AG04450 (cell line): ENCODE measurements around the gene LCN10. TPM values are rescaled to one million over a fixed set of nuclear protein-coding genes. Genes with fewer than 3 reads are reported as not detected.

Experiments
- CTCF ChIA-PET: fragments of 300-600, 350-600 bp; formaldehyde crosslinking; extraction: SDS; loops from one replicate; lab custom pipeline; 2022; ENCODE audit warnings: antibody characterized with exemption, inconsistent platforms; lab: Charles Lee
- POLR2A ChIA-PET: fragments of 350-600 bp; formaldehyde crosslinking; extraction: SDS; loops from one replicate; lab custom pipeline; 2021; ENCODE audit warnings: antibody characterized with exemption, inconsistent platforms; lab: Yijun Ruan, JAX
- DNase-seq: peaks from one replicate; pipeline ENCODE4 v3.0.0-alpha.2; 2011; ENCODE audit warnings: low read depth, low spot score
- H3K27ac ChIP-seq: one replicate; pipeline ENCODE4 v1.5.1; 2012; ENCODE audit warnings: low read depth, low read length, control low read depth
- H3K27me3 ChIP-seq: one replicate; pipeline ENCODE4 v1.6.0; 2012; ENCODE audit warnings: low read length; ENCODE audit not compliant: control insufficient read depth, insufficient read depth
- H3K4me3 ChIP-seq: 2 replicates; pipeline ENCODE4 v1.5.1; 2011; ENCODE audit warnings: mild to moderate bottlenecking, low read depth, low read length, control low read depth
- H3K9me3 ChIP-seq: 2 replicates; pipeline ENCODE4 v1.5.1; 2012; ENCODE audit warnings: low read length; ENCODE audit not compliant: control insufficient read depth, insufficient read depth
- CTCF ChIP-seq: IDR thresholded peaks from 2 replicates; pipeline ENCODE4 v1.5.1; 2011; ENCODE audit warnings: low read depth, low read length, control low read depth, inconsistent platforms
- polyA plus RNA-seq: library from polyadenylated mRNA; depleted of rRNA; stranded (reverse); fragments of >200 nt; gene quantifications from 2 replicates; pipeline ENCODE4 v1.2.3, GENCODE V29; 2011

The LCN10 gene
- polyA plus RNA-seq, 1 experiment, result not detected

GRCh38 chr9:136760424-136760823, 17.7 kb upstream of the LCN10 start:
- ChIA-PET POLR2A (interaction anchor here (1.7 kb wide), 1 partner anchor 32 kb away, joined by 6 read pairs; no protein-coding TSS in a partner anchor), CTCF (interaction anchor here (0.9 to 1.4 kb wide), 4 partner anchors 9 to 31 kb away, joined by 3 to 11 read pairs (median 3); no protein-coding TSS in a partner anchor)
- Histone ChIP-seq H3K27ac (no peak overlapping the region), H3K4me3 (no peak overlapping the region), H3K9me3 (peaks cover 22% of the 10 kb centered on the region), H3K27me3 (peaks cover 12% of the 10 kb centered on the region)
- TF ChIP-seq CTCF, result no peak
- DNase-seq, result no peak

DNA sequence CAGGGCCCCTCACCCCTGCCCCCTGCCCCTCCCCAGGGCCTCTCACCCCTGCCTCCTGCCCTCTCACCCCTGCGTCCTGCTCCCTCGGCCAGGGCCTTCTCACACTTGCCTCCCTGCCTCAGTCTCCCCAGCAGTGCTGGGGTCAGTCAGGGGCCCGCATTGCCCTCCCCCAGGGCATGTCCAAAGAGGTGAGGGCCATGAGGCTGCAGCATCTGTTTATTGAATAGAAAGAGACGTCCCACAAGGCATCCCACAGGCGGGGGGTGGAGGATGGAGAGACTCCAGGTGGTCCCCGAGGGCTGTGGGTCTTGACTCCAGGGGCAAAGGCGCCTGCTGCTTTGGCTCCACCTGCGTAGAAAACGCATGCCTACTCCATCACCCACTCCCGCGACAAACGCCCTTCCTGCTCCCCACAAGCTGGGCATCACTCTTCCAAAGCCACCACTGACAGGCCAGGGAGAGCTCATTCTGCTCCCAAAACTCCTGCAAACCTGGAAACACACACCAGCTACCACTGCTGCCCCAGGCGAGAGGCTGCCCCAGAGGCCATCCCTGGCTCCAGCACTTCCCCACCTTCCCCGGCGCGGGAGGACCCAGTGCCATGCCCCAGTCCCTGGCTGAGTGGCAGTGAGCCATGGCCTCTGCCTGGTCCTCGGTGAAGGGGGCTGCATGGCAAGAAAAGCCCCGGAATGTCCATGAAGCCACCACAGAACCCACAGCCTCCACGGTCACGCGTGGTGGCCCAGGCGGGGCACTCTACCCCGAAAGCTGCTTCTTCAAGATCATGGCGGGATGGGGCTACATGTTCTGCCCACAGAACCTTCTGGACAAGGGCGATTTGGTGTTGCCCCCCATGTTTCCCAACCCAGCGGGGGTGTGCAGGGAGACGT, 16.9 kb upstream of the LCN10 start:
- Histone ChIP-seq H3K9me3 (peaks cover 29% of the 10 kb centered on the region), H3K27me3 (peaks cover 12% of the 10 kb centered on the region), H3K27ac (no peak overlapping the region), H3K4me3 (no peak overlapping the region)
- ChIA-PET CTCF (interaction anchor here (0.9 to 1.4 kb wide), 5 partner anchors 8 to 30 kb away, joined by 3 to 11 read pairs (median 3); no protein-coding TSS in a partner anchor), POLR2A (no interaction called here)
- no peak for TF ChIP-seq CTCF
- no peak for DNase-seq

- CTCF ChIA-PET, result interaction anchor here (0.7 to 1.0 kb wide), 3 partner anchors 10 to 259 kb away, joined by 3 to 4 read pairs (median 4); no protein-coding TSS in a partner anchor
- H3K27me3 ChIP-seq, result peaks cover 8% of the 10 kb centered on the region
- peaks cover 29% of the 10 kb centered on the region for H3K9me3 ChIP-seq
- POLR2A ChIA-PET, result no interaction called here
- no peak for DNase-seq
- H3K27ac ChIP-seq, result no peak overlapping the region
- H3K4me3 ChIP-seq, result no peak overlapping the region
- TF ChIP-seq CTCF, result no peak
These were observed 16.3 kb upstream of the LCN10 start for GRCh38 chr9:136759001-136759400.

DNA sequence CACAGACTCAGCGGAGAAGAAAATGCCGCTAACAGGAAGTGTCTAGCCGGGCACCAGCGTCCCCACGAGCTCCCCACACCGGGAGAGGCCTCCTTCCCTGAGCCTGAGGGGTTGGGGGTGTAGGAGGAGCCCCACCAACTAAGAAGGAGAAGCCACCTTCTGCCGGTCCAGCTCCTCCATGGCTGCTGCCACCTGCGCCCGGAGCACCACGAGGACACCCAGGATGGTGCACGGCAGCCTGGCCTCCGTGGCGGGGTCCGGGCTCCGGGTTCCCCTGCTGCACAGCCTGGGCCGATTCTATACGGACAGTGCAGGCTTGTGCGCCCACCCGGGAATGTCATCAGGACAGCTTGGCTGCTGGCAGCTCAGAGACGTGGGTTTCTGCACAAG, 15.0 kb upstream of the LCN10 start:
- TF ChIP-seq CTCF, result no peak
- ChIA-PET POLR2A (no interaction called here), CTCF (no interaction called here)
- Histone ChIP-seq H3K4me3 (no peak overlapping the region), H3K27ac (no peak overlapping the region), H3K9me3 (peaks cover 37% of the 10 kb centered on the region), H3K27me3 (peaks cover 6% of the 10 kb centered on the region)
- DNase-seq, result no peak

DNA sequence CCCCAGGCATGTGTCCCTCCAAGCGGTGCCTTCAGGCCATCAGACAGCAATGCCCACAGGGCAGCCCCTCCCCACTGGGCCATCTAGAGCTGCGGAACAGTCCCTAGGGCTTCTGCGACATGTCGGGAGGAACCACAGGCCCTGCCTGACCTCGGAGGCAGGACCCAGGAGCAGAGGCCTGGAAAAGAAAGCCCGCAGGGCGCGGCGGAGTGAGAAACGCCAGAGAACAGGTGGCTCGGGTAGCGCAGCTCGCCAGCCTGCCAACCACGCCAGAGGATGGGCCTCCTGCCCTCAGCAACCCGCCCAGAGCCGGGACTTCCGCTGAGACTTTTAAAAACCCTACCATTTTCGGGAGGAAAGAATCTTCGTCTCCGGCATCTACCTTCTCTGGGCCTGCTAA, 14.6 kb upstream of the LCN10 start:
- Histone ChIP-seq H3K4me3 (no peak overlapping the region), H3K27me3 (peaks cover 6% of the 10 kb centered on the region), H3K27ac (no peak overlapping the region), H3K9me3 (peaks cover 37% of the 10 kb centered on the region)
- CTCF ChIA-PET, result no interaction called here
- no peak for DNase-seq
- POLR2A ChIA-PET, result no interaction called here
- TF ChIP-seq CTCF, result no peak
